Stimulated activated naive B cell treated with anti-CD40 and anti-IgM and Interleukin-4, amounts not matched to agents 10 μg/mL and 1 μg/mL and 100 μg/mL, for 72 hours (primary cell): ENCODE measurements around the gene ALCAM.

Experiments
- ATAC-seq, 2 donors: fragments of 150-1000 bp; cut with Tn5 transposase; replicated peaks; 2 replicates each; pipeline ENCODE4 v1.10.0; 2021; ENCODE audit warnings: moderate library complexity in 1 of 2
- DNase-seq: peaks from one replicate; pipeline ENCODE4 v3.0.0; 2021
- H3K27ac Mint-ChIP-seq: one replicate; pipeline ENCODE4 v1.8.0; 2022; ENCODE audit warnings: mild to moderate bottlenecking, mixed read lengths
- H3K27me3 Mint-ChIP-seq, 2 donors: one replicate each; pipeline ENCODE4 v1.8.0; 2022; ENCODE audit warnings: mixed read lengths in 2 of 2
- H3K36me3 Mint-ChIP-seq, 2 donors: one replicate each; pipeline ENCODE4 v1.8.0; 2022; ENCODE audit warnings: mixed read lengths in 2 of 2, mild to moderate bottlenecking in 1 of 2
- H3K4me1 Mint-ChIP-seq, 2 donors: one replicate each; pipeline ENCODE4 v1.8.0; 2022; ENCODE audit warnings: mixed read lengths in 2 of 2, mild to moderate bottlenecking in 1 of 2
- H3K4me3 Mint-ChIP-seq, 2 donors: one replicate each; pipeline ENCODE4 v1.8.0; 2022; ENCODE audit warnings: mild to moderate bottlenecking in 2 of 2, mixed read lengths in 2 of 2, moderate library complexity in 1 of 2
- H3K9me3 Mint-ChIP-seq, 2 donors: one replicate each; pipeline ENCODE4 v1.8.0; 2022; ENCODE audit warnings: mixed read lengths in 2 of 2, mild to moderate bottlenecking in 1 of 2

ALCAM gene

GRCh38 chr3:105348307-105348706 is 18.4 kb upstream of the ALCAM start:
- DNase-seq (no peak), ATAC-seq (no peak)
- Mint-ChIP-seq H3K27ac (no peak overlapping the region), H3K36me3 (peaks cover 0 to 4% of the 10 kb centered on the region in 2 donors), H3K27me3 (peaks cover 0 to 18% of the 10 kb centered on the region in 2 donors), H3K9me3 (no peaks in the 10 kb centered on the region), H3K4me1 (peaks cover 12 to 35% of the 10 kb centered on the region in 2 donors), H3K4me3 (no peak overlapping the region)

DNA sequence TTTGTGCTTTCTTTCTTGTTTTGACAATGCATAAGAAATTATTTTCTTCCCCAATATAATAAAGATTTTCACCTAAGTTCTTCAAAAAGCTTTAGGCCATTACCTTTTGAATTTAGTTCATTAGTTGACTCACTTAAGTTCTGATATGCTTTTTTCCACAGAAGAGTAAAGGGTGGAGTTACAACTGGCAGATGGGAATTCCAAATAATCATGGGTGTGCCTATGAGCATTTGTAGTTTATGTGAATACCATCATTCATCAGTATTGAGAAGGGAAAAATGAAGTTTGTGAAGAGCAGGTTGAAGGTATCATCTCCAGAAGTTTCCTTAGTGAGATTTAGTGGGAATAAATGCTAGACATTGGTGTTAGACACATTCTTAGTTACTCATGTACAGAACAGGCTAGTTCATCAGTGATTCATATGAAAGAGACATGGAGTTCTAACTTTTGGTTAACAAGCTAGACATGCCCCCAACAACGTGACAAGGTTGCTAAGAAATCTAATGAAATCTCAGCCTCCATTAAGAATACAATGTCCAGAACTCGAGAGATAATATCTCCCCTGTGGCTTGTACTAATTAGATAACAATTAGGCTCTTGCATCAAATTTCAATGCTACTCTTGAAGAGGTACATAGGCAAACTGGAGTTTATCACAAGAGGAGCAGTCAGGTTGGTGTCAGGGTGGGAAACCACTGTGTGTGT is 16.9 kb upstream of the ALCAM start:
- H3K27me3 Mint-ChIP-seq = peaks cover 13 to 33% of the 10 kb centered on the region in 2 donors

GRCh38 chr3:105351821-105352220 is 14.9 kb upstream of the ALCAM start:
- H3K9me3 Mint-ChIP-seq = no peaks in the 10 kb centered on the region

More for the DNA sequence above, 16.9 kb upstream of the ALCAM start:
- Mint-ChIP-seq H3K36me3 (peaks cover 0 to 12% of the 10 kb centered on the region in 2 donors), H3K4me3 (no peak overlapping the region), H3K27ac (no peak overlapping the region), H3K4me1 (peaks cover 26 to 50% of the 10 kb centered on the region in 2 donors), H3K9me3 (no peaks in the 10 kb centered on the region)
- DNase-seq (no peak), ATAC-seq (no peak)

DNA sequence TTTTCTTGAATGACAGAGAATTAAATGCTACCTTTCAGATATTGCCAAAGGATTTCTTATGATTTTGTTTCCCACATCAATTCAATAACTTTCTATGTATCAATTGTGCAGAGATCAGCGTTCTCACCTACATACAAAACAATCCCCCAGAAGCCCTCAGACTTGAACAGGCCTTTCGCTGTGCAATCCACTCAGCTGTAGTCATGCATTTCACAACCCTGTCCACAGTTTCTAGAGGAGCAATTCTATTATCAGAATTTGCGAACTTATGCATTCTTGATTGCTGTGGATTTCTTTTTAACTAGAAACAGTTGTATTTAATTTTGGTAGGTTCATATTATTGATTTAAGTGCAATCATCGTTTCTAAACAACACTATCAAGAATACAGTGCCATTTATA is 13.7 kb upstream of the ALCAM start:
- Mint-ChIP-seq H3K36me3 (peaks cover 0 to 13% of the 10 kb centered on the region in 2 donors), H3K4me1 (peaks cover 28 to 53% of the 10 kb centered on the region in 2 donors), H3K9me3 (no peaks in the 10 kb centered on the region), H3K4me3 (no peak overlapping the region), H3K27ac (no peak overlapping the region), H3K27me3 (peaks cover 20 to 44% of the 10 kb centered on the region in 2 donors)
- DNase-seq (no peak), ATAC-seq (no peak)

More at GRCh38 chr3:105351821-105352220, 14.9 kb upstream of the ALCAM start:
- H3K27me3 Mint-ChIP-seq = peaks cover 20 to 39% of the 10 kb centered on the region in 2 donors
- H3K27ac Mint-ChIP-seq = no peak overlapping the region
- DNase-seq = no peak
- H3K4me1 Mint-ChIP-seq = peaks cover 34 to 60% of the 10 kb centered on the region in 2 donors
- H3K4me3 Mint-ChIP-seq = no peak overlapping the region
- ATAC-seq = peak; percentile 67 to 75
- H3K36me3 Mint-ChIP-seq = peaks cover 0 to 13% of the 10 kb centered on the region in 2 donors

DNA sequence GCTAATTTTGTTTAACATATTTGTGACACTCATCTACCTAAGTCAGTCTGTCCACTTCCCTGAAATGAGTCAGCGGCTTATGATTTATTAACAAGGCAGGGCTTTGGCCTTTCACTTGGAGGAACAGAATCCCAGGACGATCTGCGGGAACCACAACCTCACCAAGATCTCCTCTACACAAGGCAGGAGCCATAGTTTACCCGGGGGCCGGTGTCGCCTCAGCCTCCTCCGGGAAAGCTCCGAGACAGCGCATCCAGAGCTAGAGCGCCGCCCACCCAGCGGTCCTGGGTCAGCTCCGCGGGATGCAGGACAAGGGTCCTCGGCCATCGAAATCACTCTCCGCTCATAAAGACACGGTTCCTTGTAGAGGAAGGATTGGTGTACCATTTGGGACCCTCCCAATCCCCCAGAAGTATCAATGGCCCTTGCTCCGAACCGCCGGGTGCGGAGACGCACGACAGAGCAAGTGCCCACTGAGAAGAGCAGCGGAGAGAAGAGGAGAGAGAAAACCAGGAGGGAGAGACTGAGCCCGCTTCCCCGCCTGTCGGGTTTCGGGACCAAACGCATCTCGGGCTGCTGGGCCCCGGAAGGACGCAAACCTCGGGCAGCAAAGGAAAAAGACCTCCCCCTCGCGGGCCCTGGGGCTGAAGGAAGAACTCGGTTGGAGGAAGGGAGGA is 13.1 kb upstream of the ALCAM start:
- peak overlapping the region; percentile 42 for H3K27ac Mint-ChIP-seq
- H3K27me3 Mint-ChIP-seq = peaks cover 20 to 44% of the 10 kb centered on the region in 2 donors
- peak; percentile 54 to 62 for ATAC-seq
- DNase-seq = peak; percentile 5
- H3K4me3 Mint-ChIP-seq = peak overlapping the region; percentile 87 to 89
- H3K4me1 Mint-ChIP-seq = peaks cover 28 to 54% of the 10 kb centered on the region in 2 donors
- H3K36me3 Mint-ChIP-seq = peaks cover 0 to 13% of the 10 kb centered on the region in 2 donors
- no peaks in the 10 kb centered on the region for H3K9me3 Mint-ChIP-seq

GRCh38 chr3:105354429-105354828 is 12.3 kb upstream of the ALCAM start:
- ATAC-seq (no peak), DNase-seq (no peak)
- Mint-ChIP-seq H3K4me1 (peaks cover 31 to 62% of the 10 kb centered on the region in 2 donors), H3K27ac (no peak overlapping the region), H3K36me3 (peaks cover 3 to 12% of the 10 kb centered on the region in 2 donors), H3K4me3 (peak overlapping the region; percentile 87 to 89), H3K9me3 (no peaks in the 10 kb centered on the region), H3K27me3 (peaks cover 20 to 42% of the 10 kb centered on the region in 2 donors)

DNA sequence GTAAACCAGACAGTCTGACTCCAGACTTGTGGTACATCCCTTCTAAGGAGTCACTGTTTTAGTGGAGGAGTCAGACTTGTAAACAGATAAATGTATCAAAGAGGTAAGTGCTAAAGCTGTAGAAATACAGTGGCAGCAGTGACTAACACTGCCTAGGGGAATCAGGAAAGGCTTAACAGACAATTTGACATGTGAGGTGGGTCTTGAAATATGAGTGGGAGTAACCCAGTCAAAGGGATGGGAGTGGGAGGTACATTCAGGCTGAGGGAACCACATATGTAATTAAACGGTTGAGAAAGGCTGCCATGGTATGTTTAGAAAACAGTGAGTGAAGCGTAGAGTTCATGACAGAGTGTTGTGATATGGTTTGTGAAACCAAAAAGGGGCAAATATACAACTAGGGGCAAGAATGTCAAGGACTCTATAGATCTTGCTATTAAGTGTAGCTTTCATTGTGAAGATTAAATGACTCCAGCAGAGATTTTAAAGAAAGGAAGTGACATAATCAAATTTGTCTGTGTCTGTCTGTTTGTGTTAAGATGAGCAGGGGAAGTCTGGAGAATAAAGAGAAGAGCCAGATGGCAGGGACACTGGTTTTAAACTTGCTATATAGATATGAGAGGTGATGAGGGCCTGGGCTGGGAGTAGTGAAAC is 11.2 kb upstream of the ALCAM start:
- DNase-seq (no peak), ATAC-seq (no peak)
- H3K36me3 Mint-ChIP-seq = peaks cover 3 to 12% of the 10 kb centered on the region in 2 donors
- no peaks in the 10 kb centered on the region for H3K9me3 Mint-ChIP-seq
- peaks cover 20 to 44% of the 10 kb centered on the region in 2 donors for H3K27me3 Mint-ChIP-seq
- H3K4me3 Mint-ChIP-seq = no peak overlapping the region
- H3K4me1 Mint-ChIP-seq = peaks cover 35 to 60% of the 10 kb centered on the region in 2 donors
- no peak overlapping the region for H3K27ac Mint-ChIP-seq

- no peaks in the 10 kb centered on the region for H3K9me3 Mint-ChIP-seq
- peaks cover 24 to 38% of the 10 kb centered on the region in 2 donors for H3K27me3 Mint-ChIP-seq
- ATAC-seq (no peak), DNase-seq (no peak)
- peaks cover 3 to 12% of the 10 kb centered on the region in 2 donors for H3K36me3 Mint-ChIP-seq
- H3K27ac Mint-ChIP-seq = no peak overlapping the region
- H3K4me1 Mint-ChIP-seq = peaks cover 36 to 56% of the 10 kb centered on the region in 2 donors
- H3K4me3 Mint-ChIP-seq = no peak overlapping the region
Measured at GRCh38 chr3:105356396-105356795, 10.3 kb upstream of the ALCAM start.

DNA sequence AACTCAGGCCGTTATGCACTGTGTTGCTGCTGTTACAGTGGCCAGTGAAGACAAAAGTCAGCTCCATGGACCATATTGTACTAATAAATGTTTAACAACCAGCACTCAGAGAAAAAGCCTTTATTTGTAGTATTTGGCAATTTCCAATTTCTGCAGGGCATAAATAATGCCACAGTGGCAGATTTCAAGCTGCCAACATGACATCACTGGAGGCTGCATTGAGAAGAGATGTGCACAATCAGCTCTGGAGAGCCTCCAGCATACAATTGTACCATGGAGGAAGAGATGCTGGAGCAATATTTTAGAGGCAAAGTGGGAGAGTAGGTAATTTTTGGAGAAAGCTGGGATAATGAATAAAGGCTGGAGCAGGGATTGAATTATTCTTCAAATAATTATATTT is 9.7 kb upstream of the ALCAM start:
- no peak for ATAC-seq
- H3K4me1 Mint-ChIP-seq = peaks cover 34 to 52% of the 10 kb centered on the region in 2 donors

GRCh38 chr3:105359098-105359762 is 7.5 kb upstream of the ALCAM start:
- DNase-seq = no peak

More for the DNA sequence above, 9.7 kb upstream of the ALCAM start:
- Mint-ChIP-seq H3K9me3 (no peaks in the 10 kb centered on the region), H3K27me3 (peaks cover 25 to 38% of the 10 kb centered on the region in 2 donors), H3K27ac (no peak overlapping the region), H3K36me3 (peaks cover 3 to 12% of the 10 kb centered on the region in 2 donors), H3K4me3 (no peak overlapping the region)
- DNase-seq = no peak

DNA sequence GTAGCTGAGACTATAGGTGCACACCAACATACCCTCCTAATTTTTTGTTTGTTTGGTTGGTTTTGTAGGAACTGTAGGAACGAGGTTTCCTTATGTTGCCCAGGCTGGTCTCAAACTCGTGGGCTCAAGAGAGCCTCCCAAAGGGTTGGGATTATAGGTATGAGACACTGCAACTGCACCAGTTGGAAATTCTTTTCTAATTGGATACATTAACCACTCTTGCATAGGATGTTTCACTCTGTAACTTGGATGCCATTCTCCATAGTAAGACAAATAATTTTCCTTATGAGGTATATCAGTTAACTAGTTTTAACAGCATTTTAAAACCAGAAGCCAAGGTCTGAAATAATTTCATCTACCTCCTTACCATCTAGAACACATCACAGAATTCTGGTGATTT is 6.7 kb upstream of the ALCAM start:
- Mint-ChIP-seq H3K4me1 (peaks cover 22 to 39% of the 10 kb centered on the region in 2 donors), H3K27ac (no peak overlapping the region), H3K4me3 (no peak overlapping the region), H3K36me3 (peaks cover 3% of the 10 kb centered on the region in 2 donors), H3K9me3 (no peaks in the 10 kb centered on the region), H3K27me3 (peaks cover 10 to 15% of the 10 kb centered on the region in 2 donors)
- ATAC-seq (no peak), DNase-seq (no peak)

More at GRCh38 chr3:105359098-105359762, 7.5 kb upstream of the ALCAM start:
- no peaks in the 10 kb centered on the region for H3K9me3 Mint-ChIP-seq
- ATAC-seq = peak; percentile 78 to 82
- H3K4me3 Mint-ChIP-seq = peak overlapping the region; percentile 23 to 37
- H3K36me3 Mint-ChIP-seq = peaks cover 3 to 10% of the 10 kb centered on the region in 2 donors
- H3K27me3 Mint-ChIP-seq = peaks cover 18 to 23% of the 10 kb centered on the region in 2 donors
- H3K27ac Mint-ChIP-seq = peak overlapping the region; percentile 68
- H3K4me1 Mint-ChIP-seq = peaks cover 25 to 42% of the 10 kb centered on the region in 2 donors

GRCh38 chr3:105362021-105362665 is 4.6 kb upstream of the ALCAM start:
- Mint-ChIP-seq H3K36me3 (peaks cover 3% of the 10 kb centered on the region in 2 donors), H3K27ac (no peak overlapping the region), H3K4me3 (no peak overlapping the region), H3K9me3 (no peaks in the 10 kb centered on the region), H3K27me3 (peaks cover 4 to 7% of the 10 kb centered on the region in 2 donors), H3K4me1 (peaks cover 19 to 42% of the 10 kb centered on the region in 2 donors)
- DNase-seq = no peak
- no peak for ATAC-seq

DNA sequence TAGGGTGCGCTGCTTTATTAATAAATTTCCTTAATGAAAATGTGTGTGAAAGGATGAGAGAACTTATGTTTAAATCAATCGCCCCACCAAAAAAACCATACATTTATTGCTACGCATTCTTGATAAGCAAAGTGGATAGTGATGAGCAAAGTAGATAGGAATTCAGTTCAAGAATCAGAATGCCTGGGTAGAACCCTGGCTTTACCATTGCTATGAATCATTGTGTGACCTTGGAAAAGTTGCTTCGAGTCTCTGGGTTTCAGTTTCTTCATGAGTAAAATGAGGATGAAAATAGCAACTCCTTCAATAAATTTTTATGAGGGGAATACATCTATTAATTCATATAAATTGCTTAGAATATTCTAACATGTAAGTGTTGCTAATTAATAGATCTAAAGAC is 2.6 kb upstream of the ALCAM start:
- Mint-ChIP-seq H3K36me3 (peaks cover 2 to 12% of the 10 kb centered on the region in 2 donors), H3K4me1 (peaks cover 23 to 48% of the 10 kb centered on the region in 2 donors), H3K27ac (no peak overlapping the region), H3K4me3 (no peak overlapping the region), H3K27me3 (peaks cover 4 to 5% of the 10 kb centered on the region in 2 donors), H3K9me3 (no peaks in the 10 kb centered on the region)
- no peak for DNase-seq
- ATAC-seq = no peak
